Activated CD4-positive, alpha-beta T cell treated with anti-CD3 and anti-CD28 coated beads, Interleukin-2, amount 50 U/mL, for 48 hours (primary cell): Measurements from ENCODE around the gene BIRC7.

Experiments
- DNase-seq, 2 experiments: peaks; one replicate each; pipeline ENCODE4 v3.0.0-alpha.2; 2020

The BIRC7 gene

DNA sequence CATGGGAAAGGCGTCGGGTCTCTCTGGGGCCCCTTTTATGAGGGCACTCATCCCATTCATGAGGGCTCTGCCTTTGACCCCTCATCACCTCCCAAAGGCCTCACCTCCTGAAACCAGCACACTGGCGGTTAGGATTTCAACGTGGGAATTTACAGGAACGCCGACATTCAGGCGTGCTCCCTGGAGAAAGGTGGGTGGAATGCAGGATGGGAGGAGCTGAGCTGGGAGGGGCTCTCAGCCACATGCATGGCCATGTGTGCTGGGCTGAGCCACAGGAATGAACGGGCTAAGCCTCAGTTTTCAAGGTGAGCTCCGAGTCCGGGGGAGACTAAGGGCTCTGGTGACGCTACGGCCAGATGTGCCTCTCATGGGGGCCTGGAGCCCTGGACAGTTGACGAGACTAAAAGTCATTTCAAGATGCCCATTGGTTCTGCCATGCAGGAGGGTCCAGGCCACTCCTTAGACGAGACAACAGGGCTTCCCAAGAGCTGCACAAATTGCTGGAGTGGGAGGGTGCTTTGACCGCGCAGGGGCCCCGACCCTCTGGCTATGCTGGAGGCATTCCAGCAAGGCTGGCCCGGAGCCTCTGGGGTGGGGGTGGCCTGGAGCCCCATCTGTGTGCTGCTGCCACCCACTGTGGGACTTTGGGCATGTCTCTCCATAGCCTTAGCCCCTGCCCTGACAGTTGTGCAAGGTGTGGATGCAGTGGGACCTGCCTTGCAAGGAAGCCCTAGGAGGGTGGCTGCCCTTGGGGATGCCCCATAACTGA is 33.1 kb downstream of the BIRC7 start:
- no peak for DNase-seq

DNA sequence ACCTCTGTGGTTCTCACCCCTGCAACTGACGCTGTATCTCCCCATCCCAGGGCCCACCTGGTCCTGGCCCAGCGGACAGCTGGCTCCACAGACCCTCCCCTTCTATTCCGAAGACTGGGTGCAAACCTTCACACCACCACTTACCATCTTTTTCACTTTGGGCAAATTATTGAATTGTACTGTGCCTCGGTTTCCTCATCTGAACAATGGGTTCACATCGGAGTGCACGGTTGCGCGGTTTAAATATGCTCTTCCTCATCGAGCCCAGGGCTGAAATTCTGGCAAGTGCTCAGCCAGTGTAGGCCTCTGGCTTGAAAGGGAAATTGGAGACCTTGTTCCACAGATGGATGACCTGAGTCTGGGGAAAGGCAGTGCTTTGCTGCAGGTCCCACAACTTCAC is 34.0 kb downstream of the BIRC7 start:
- no peak for DNase-seq

GRCh38 chr20:63270606-63271325 is 35.1 kb downstream of the BIRC7 start:
- no peak for DNase-seq

DNA sequence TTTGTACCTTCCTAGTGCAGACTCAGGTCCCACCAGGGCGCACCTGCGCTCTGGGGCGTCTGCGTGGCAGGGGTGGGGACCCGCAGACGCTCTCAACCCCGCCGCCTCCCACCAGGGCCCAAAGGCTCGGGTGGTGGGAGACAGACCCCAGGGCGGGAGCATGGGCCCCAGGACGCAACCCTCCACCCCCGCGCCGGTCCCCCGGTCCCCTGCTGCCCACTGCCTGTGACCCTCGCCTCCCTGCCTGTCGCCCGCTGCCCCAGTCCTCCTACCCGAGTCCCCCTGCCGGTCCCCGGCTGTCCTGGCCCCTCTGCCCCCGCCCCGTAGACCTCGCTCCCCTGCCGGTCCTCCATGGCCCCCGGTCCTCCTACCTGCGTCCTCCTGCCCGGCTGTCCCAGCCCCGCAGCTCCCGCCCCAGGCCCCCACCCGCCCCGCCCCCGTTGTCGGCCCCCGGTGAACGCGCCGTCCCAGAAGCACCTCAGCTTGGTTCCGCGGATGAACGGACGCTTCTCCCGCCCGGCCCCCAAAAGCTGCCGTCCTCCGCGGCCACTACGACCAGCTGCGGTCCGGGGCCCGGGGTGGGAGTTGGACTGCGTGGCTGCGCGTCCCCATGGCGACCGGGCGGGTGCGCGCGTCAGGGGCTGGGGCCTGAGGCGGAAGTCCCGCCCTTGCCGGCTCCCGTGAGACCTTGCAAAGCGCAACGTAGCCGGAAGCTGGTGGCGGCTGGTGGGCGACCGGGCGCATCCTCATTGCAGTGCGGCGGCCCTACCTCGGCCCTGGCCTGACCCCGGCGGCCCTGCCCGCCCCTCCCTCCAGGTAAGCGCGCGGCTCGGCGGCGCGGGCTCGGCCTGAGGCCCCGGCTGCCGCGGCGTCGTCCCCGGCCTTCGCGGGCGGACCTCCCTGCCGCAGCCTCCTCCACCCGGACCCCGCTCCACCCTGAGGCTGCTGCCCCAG is 36.7 kb downstream of the BIRC7 start, which contains the start of gene ARFGAP1:
TSS of gene ARFGAP1 (plus strand) at position 709 of the 954 bp plus-strand sequence. CDS start 2,768 bp downstream, outside the sequence.
- DNase-seq: peak; percentile 91 to 92

GRCh38 chr20:63273059-63273579 is 37.4 kb downstream of the BIRC7 start:
- no peak for DNase-seq

DNA sequence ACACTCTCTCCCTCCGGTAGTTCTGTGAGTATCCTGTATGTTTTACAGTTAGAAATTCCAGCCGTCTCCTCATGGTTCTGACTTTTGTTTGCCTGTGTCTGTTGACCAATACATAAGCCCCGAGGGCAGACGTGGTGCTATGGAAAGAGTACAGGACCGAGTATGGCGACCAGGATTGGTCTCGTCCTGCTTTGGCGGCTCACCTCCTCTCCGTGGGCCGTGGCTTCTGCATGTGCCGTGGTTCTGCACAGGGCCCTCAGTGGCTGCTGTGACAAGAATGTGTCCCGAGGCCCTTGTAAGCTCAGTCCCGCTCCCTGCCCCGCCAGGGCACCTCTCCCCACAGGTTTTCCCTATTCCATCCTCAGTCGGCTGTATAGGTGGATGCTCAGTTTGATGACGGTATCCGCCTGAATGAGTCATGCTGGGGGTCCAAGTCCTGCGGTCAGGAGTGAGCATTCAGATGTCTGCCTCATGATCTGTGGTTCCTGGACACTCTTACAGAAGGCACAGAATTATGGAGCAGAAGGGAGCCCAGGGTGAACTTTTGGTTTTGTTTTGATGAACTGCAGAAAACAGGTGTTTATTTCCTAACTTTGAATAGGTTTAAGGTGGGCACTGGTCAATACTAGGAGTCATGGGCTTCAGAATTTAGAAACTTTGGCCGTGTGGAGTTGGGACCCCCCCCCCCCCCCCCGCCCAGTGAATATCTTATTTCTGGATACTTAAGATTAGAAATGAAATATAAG is 38.1 kb downstream of the BIRC7 start:
- DNase-seq: no peak

- DNase-seq: no peak
Measured at GRCh38 chr20:63274381-63275228, 38.9 kb downstream of the BIRC7 start.

- DNase-seq: no peak
Measured at GRCh38 chr20:63275825-63276224, 40.1 kb downstream of the BIRC7 start.

GRCh38 chr20:63276956-63277355 is 41.3 kb downstream of the BIRC7 start:
- no peak for DNase-seq

- DNase-seq: no peak
Measured at GRCh38 chr20:63277466-63278272, 42.0 kb downstream of the BIRC7 start.

GRCh38 chr20:63278661-63279060 is 43.0 kb downstream of the BIRC7 start:
- DNase-seq: no peak

- no peak for DNase-seq
Measured at GRCh38 chr20:63279931-63280330, 44.2 kb downstream of the BIRC7 start.

- DNase-seq: no peak
Measured at GRCh38 chr20:63280371-63280770, 44.7 kb downstream of the BIRC7 start.

DNA sequence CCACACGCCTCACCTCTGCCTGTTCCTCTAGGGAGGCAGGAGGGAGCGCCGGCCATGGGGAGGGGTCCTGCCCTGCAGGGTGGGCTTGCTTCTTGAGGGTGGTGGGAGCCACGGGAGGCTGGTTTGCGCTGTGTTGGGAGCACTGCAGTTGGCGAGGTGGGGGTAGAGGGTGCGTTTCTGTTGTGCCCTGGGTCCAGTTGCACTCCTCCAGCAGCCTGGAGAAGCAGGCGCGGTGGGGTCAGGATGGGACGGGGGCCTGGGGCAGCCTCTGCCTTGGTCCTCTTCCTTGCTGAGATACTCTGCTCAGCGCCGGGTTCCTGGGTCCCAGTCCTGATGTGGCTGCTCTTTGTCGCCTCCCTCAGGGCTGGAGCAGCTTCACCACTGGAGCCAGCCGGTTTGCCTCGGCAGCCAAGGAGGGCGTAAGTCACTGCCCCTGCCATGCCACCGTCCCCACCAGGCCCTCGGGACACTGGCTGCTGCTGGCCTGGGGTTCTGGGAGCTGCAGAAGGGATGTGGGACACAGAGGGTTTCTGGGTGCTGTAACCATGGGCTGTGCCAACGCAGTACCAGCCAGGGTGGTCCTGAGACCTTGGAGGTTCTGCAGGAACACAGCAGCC is 45.3 kb downstream of the BIRC7 start:
- DNase-seq: no peak

DNA sequence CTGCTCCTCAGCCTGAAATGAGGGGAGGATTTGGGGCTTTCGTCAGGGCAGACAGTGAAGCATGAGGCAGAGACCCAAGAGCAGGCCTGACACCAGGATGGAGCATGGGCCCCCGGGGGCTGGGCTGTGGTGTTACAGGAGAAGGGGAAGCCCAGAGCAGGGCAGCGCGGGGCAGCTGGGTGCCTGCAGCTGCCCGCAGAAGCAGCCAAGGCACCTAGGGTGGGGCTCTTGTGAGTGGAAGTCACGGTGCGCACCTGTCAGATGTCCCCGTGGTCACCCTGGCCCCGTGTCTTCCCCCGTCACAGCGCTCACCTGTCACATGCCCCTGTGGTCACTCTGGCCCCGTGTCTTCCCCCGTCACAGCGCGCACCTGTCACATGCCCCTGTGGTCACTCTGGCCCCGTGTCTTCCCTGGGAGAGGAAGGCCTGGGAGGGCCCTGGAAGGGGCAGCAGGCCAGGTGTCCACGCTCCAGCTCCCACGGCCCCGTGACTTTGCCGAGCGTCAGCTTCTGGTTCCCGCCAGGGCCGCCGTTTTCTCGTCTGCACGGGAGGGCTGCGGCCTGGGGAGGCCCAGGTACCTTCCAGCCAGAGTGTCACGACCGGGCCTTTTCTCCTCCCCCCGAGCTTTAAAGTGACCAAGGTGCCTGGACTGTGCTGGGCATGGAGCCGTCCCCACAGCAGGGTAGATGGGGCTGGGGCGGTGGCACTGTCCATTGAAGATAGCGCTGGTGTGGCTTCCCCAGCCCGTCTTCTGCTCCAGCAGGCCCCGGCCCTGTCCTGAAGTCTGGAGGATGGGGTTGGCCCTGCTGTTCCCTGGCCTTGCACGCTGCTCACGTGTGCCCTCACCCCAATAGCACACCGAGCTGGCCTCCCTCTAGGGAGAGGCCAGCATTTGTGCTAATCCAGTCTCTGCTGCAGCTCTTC is 46.3 kb downstream of the BIRC7 start:
- no peak for DNase-seq

- DNase-seq: no peak
Measured at GRCh38 chr20:63282946-63283345, 47.2 kb downstream of the BIRC7 start.

DNA sequence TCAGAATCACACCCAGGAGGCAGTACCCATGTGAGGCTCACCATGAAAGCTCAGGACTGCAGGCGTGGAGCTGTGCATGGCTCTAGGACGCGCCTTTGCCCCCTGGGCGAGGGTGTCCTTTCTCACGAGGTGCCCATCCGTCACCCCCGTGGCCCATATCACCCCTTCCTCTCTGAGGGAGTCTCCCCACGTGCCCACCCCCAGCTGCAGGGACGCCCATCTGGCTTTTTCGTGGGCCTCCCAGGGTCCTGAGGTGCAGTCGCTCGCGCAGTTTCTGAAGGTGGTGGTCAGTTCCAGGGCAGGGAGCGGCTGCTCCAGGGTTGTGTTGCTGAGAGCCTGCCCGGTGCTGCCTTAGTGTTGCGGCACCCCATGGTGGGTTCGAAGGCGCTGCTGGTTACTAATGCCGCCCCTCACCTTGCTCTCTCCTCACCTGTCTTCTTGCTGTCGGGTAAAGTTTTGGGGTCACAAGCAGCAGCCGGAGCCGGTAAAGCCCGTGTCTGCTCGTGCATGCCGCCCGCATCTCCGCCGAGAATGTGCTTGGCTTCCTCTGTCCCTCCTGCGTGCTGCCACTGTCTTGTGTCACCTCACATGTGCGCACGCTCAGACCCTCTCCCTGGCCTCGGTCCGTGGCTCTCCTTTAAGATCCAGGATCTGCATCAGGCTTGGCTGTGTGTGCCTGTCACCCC is 47.8 kb downstream of the BIRC7 start:
- no peak for DNase-seq

DNA sequence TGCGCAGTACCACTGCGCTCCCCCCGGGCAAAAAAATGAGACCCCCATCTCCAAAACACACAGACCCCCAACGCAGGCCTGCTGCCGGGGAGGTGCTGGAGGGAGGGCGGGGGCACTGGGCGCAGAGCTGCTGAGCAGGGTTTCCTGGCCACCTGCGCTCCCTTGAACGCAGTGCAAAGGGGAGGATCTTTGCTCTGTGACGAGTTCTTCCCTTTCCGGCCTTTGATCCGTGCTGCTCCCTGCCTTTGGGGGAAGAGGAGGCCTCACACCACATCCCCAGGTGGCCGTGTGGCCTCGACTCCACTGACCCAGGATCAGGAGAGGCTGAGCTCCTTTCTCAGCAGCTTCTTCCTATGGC is 48.4 kb downstream of the BIRC7 start:
- DNase-seq: peak in 1 of 2 experiments; percentile 32
